ENCODE measurements around the gene COPG2. TPM values are rescaled to one million over a fixed set of nuclear protein-coding genes. Genes with fewer than 3 reads are reported as not detected.

Gene COPG2
- polyA plus RNA-seq, 2 of the 4 experiments (the other 2 are of a cell fraction) = 17.1 to 39.5 TPM

GRCh38 chr7:130473876-130474275 is 194.7 kb downstream of the COPG2 start (continued):
- TF ChIP-seq ATOH8 (CRISPR knock-in tag; IDR thresholded peaks at IDR 0.05; ENCODE audit: low read depth) (no peak), POLR2AphosphoS2 (conservative IDR thresholded peaks at IDR 0.05; ENCODE audit: low read length) (no peak), RCOR1 (IDR thresholded peaks at IDR 0.05; ENCODE audit: low read depth, low read length) (no peak), MAZ (IDR thresholded peaks at IDR 0.05; ENCODE audit: borderline replicate concordance, low read depth, low read length) (no peak), PHF8 (IDR thresholded peaks at IDR 0.05; ENCODE audit: borderline replicate concordance, low read depth) (no peak), ZNF302 (CRISPR knock-in tag; IDR thresholded peaks at IDR 0.05) (no peak), HOXA7 (CRISPR knock-in tag; IDR thresholded peaks at IDR 0.05) (no peak)

DNA sequence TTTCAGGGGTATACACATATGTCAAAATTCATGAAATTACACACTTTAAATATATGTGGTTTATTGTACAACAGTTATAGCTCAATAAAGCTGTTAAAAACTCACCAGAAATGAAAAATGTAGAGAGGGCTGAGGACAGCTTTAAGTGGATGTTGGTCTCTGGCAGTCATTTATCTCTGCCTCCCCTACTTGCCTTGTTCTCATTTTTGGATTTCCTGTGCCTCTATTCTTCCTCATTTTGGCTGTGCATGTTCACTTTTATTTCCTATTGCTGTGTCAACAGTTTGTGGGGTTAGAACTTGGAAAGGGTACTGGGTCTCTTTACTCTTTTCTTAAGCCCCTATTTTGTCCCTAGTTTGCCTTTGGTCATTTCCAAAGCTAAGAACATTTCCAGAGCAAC is 195.3 kb downstream of the COPG2 start:
- DNase-seq (ENCODE audit: low read depth in 1 of 2, low spot score in 1 of 2) (no peak), ATAC-seq (no peak), FAIRE-seq (no peak)
- no peak overlapping the region for H3K4me2 ChIP-seq
- H3K27ac ChIP-seq = no peak overlapping the region
- no peak overlapping the region for H3K4me3 ChIP-seq
- no peak for TF ChIP-seq ZSCAN20 (CRISPR knock-in tag; IDR thresholded peaks at IDR 0.05)
- TF ChIP-seq JUN (IDR thresholded peaks at IDR 0.05) = no peak
- no peak for TF ChIP-seq PHF8 (IDR thresholded peaks at IDR 0.05; ENCODE audit: borderline replicate concordance, low read depth)
- no peak for TF ChIP-seq FOSL2 (IDR thresholded peaks at IDR 0.05)
- TF ChIP-seq FOSL2 (CRISPR knock-in tag; IDR thresholded peaks at IDR 0.05) = no peak
- TF ChIP-seq RCOR1 (IDR thresholded peaks at IDR 0.05; ENCODE audit: low read depth, low read length) = no peak
- no peak for TF ChIP-seq POLR2AphosphoS2 (conservative IDR thresholded peaks at IDR 0.05; ENCODE audit: low read length)
- no peak for TF ChIP-seq NFE2L2 (conservative IDR thresholded peaks at IDR 0.05; ENCODE audit: low read length)
- TF ChIP-seq KDM5A (IDR thresholded peaks at IDR 0.05) = no peak
- no peak for TF ChIP-seq CHD2 (IDR thresholded peaks at IDR 0.05; ENCODE audit: low read length, partially characterized antibody)
- TF ChIP-seq KDM1A (IDR thresholded peaks at IDR 0.05; ENCODE audit: low read depth) = no peak
- TF ChIP-seq TP53 (CRISPR knock-in tag; IDR thresholded peaks at IDR 0.05) = no peak
- H3K9me3 ChIP-seq = peaks cover 8% of the 10 kb centered on the region; the same call in 1 of the 3 replicates
- CTCF ChIA-PET = interaction anchor here (1.0 to 1.5 kb wide), 3 partner anchors 13 to 21 kb away, joined by 3 to 4 read pairs (median 3); no protein-coding TSS in a partner anchor
- H3K4me1 ChIP-seq = no peaks in the 10 kb centered on the region
- POLR2A ChIA-PET = no interaction called here

GRCh38 chr7:130471974-130472373 is 196.6 kb downstream of the COPG2 start:
- FAIRE-seq = no peak
- no peak for DNase-seq (ENCODE audit: low read depth in 1 of 2, low spot score in 1 of 2)
- Histone ChIP-seq H3K9me3 (no peaks in the 10 kb centered on the region), H3K4me2 (no peak overlapping the region), H3K27ac (no peak overlapping the region), H3K4me1 (no peaks in the 10 kb centered on the region), H3K4me3 (no peak overlapping the region)
- POLR2A ChIA-PET = no interaction called here
- ATAC-seq = no peak
- TF ChIP-seq, protein P1, sequence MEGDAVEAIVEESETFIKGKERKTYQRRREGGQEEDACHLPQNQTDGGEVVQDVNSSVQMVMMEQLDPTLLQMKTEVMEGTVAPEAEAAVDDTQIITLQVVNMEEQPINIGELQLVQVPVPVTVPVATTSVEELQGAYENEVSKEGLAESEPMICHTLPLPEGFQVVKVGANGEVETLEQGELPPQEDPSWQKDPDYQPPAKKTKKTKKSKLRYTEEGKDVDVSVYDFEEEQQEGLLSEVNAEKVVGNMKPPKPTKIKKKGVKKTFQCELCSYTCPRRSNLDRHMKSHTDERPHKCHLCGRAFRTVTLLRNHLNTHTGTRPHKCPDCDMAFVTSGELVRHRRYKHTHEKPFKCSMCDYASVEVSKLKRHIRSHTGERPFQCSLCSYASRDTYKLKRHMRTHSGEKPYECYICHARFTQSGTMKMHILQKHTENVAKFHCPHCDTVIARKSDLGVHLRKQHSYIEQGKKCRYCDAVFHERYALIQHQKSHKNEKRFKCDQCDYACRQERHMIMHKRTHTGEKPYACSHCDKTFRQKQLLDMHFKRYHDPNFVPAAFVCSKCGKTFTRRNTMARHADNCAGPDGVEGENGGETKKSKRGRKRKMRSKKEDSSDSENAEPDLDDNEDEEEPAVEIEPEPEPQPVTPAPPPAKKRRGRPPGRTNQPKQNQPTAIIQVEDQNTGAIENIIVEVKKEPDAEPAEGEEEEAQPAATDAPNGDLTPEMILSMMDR (IDR thresholded peaks at IDR 0.05) = no peak
- TF ChIP-seq USF2 (IDR thresholded peaks at IDR 0.05) (no peak), HDAC2 (IDR thresholded peaks at IDR 0.05) (no peak), CHD4 (IDR thresholded peaks at IDR 0.05; ENCODE audit: borderline replicate concordance) (no peak), NR3C1 (IDR thresholded peaks at IDR 0.05) (no peak), HOXB5 (CRISPR knock-in tag; IDR thresholded peaks at IDR 0.05) (no peak), PHF8 (IDR thresholded peaks at IDR 0.05; ENCODE audit: borderline replicate concordance, low read depth) (no peak), RCOR1 (IDR thresholded peaks at IDR 0.05; ENCODE audit: low read depth, low read length) (no peak), MAFK (IDR thresholded peaks at IDR 0.05; ENCODE audit: partially characterized antibody) (no peak), NFE2L2 (conservative IDR thresholded peaks at IDR 0.05; ENCODE audit: low read length) (no peak), RARB (CRISPR knock-in tag; IDR thresholded peaks at IDR 0.05) (no peak), MAZ (IDR thresholded peaks at IDR 0.05; ENCODE audit: borderline replicate concordance, low read depth, low read length) (no peak), ZC3H11A (IDR thresholded peaks at IDR 0.05) (no peak), ATOH8 (CRISPR knock-in tag; IDR thresholded peaks at IDR 0.05; ENCODE audit: low read depth) (no peak), HOXB13 (CRISPR knock-in tag; IDR thresholded peaks at IDR 0.05; ENCODE audit: low read depth) (no peak)
- TF ChIP-seq, protein P2, sequence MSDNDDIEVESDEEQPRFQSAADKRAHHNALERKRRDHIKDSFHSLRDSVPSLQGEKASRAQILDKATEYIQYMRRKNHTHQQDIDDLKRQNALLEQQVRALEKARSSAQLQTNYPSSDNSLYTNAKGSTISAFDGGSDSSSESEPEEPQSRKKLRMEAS (IDR thresholded peaks at IDR 0.05) = no peak
- CTCF ChIA-PET = no interaction called here
- 4% methylated on average over 2 of the region's 2 CpGs for WGBS (ENCODE audit: missing lambda C conversion rate)

Measured in A549 (cell line).